Endothelial cell of umbilical vein (primary cell): ENCODE measurements around the gene TNFAIP6.

Source experiments
- EZH2 ChIP-seq: IDR thresholded peaks from 2 replicates; pipeline ENCODE4 v1.6.1; 2012; ENCODE audit warnings: borderline replicate concordance, low read depth, mild to moderate bottlenecking, moderate library complexity, low read length, inconsistent platforms; ENCODE audit not compliant: severe bottlenecking
- GATA2 ChIP-seq: IDR thresholded peaks from 2 replicates; pipeline ENCODE4 v1.7.0; 2011; ENCODE audit warnings: low read depth, mild to moderate bottlenecking, moderate library complexity, mixed read lengths, low read length; ENCODE audit not compliant: insufficient read length, insufficient read depth
- JUN ChIP-seq: IDR thresholded peaks from 2 replicates; pipeline ENCODE4 v1.6.1; 2011; ENCODE audit warnings: borderline replicate concordance, low read depth; ENCODE audit not compliant: insufficient read length, insufficient read depth
- POLR2A ChIP-seq: IDR thresholded peaks from 2 replicates; pipeline ENCODE4 v1.6.1; 2012; ENCODE audit warnings: low read depth, mild to moderate bottlenecking, control low read depth, low read length
- TF ChIP-seq, protein P1 (sequence below), 2 donors: IDR thresholded peaks; 1 replicate in 1 of 2; 2 replicates in 1 of 2; pipeline ENCODE4 v1.5.1; 2011; ENCODE audit warnings: low read length in 2 of 2, mild to moderate bottlenecking in 2 of 2, moderate library complexity in 2 of 2, control low read depth in 1 of 2, inconsistent platforms in 1 of 2, low read depth in 1 of 2; ENCODE audit not compliant: insufficient read depth in 1 of 2; ENCODE audit errors: extremely low read depth in 1 of 2
- TF ChIP-seq, protein P2 (sequence below): IDR thresholded peaks from 2 replicates; pipeline ENCODE4 v1.6.1; 2011; ENCODE audit not compliant: insufficient read depth, insufficient read length

GRCh38 chr2:151417650-151418049 lies 60.3 kb downstream of the TNFAIP6 start:
- TF ChIP-seq, protein P1, sequence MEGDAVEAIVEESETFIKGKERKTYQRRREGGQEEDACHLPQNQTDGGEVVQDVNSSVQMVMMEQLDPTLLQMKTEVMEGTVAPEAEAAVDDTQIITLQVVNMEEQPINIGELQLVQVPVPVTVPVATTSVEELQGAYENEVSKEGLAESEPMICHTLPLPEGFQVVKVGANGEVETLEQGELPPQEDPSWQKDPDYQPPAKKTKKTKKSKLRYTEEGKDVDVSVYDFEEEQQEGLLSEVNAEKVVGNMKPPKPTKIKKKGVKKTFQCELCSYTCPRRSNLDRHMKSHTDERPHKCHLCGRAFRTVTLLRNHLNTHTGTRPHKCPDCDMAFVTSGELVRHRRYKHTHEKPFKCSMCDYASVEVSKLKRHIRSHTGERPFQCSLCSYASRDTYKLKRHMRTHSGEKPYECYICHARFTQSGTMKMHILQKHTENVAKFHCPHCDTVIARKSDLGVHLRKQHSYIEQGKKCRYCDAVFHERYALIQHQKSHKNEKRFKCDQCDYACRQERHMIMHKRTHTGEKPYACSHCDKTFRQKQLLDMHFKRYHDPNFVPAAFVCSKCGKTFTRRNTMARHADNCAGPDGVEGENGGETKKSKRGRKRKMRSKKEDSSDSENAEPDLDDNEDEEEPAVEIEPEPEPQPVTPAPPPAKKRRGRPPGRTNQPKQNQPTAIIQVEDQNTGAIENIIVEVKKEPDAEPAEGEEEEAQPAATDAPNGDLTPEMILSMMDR (IDR thresholded peaks at IDR 0.05; ENCODE audit: extremely low read depth in 1 of 2, insufficient read depth in 1 of 2, low read depth in 1 of 2, low read length in 2 of 2), result no peak
- TF ChIP-seq, protein P2, sequence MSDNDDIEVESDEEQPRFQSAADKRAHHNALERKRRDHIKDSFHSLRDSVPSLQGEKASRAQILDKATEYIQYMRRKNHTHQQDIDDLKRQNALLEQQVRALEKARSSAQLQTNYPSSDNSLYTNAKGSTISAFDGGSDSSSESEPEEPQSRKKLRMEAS, result no peak
- no peak for TF ChIP-seq GATA2
- TF ChIP-seq POLR2A, result no peak
- no peak for TF ChIP-seq EZH2
- TF ChIP-seq JUN, result no peak
